Measurements from ENCODE around the gene CSTA.

- TF ChIP-seq CTCF (IDR thresholded peaks at IDR 0.05), result no peak
- no peak for TF ChIP-seq POLR2A (IDR thresholded peaks at IDR 0.05)
Measured at GRCh38 chr3:122325769-122326168, 721 bp downstream of the CSTA start.
